ENCODE results near the gene COMMD6.

The COMMD6 gene

DNA sequence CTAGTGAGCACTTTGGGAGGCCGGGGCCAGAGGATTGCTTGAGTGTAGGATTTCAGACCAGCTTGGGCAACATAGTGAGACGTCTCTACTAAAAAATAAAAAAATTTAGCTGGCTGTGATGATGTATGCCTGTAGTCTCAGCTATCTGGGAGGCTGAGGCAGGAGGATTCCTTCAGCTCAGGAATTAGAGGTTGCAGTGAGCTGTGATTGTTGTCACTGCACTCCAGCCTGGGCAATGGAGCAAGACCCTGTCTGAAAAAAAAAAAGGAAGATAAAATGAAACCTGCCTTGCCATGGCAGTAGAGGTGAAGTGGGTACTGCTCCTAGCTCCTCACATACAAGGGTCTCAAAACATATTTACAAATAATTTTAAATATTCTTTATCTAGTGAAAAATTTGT is 19.3 kb upstream of the COMMD6 start:
- Histone ChIP-seq H3K27me3 (ENCODE audit: control insufficient read depth in 3 of 3, insufficient read depth in 3 of 3, low read depth in 1 of 3, low read length in 3 of 3) (no peaks in the 10 kb centered on the region), H3K9me3 (replicated peaks in 1 of 2; ENCODE audit: control insufficient read depth in 2 of 2, insufficient read depth in 1 of 2, low read depth in 1 of 2, low read length in 2 of 2) (no peaks in the 10 kb centered on the region), H3K14ac (ENCODE audit: low read length) (no peak overlapping the region), H3K79me1 (ENCODE audit: low read depth, low read length) (no peaks in the 10 kb centered on the region), H3K18ac (ENCODE audit: low read length) (no peak overlapping the region), H3K9ac (ENCODE audit: low read depth, low read length, poor library complexity) (no peak overlapping the region), H2BK120ac (ENCODE audit: low read depth, low read length) (no peak overlapping the region), H2BK15ac (ENCODE audit: low read length) (no peak overlapping the region), H3K23ac (ENCODE audit: low read depth, low read length, poor library complexity) (no peak overlapping the region), H3K4me3 (ENCODE audit: low read length in 2 of 2) (no peak overlapping the region), H4K91ac (ENCODE audit: low read depth, low read length, poor library complexity) (no peak overlapping the region), H3K4me2 (ENCODE audit: insufficient read depth, low read length, poor library complexity, severe bottlenecking) (no peak overlapping the region), H2BK5ac (ENCODE audit: low read length) (no peak overlapping the region), H2AK5ac (ENCODE audit: low read depth, low read length) (no peak overlapping the region), H3K4me1 (ENCODE audit: control insufficient read depth in 2 of 2, insufficient read depth in 1 of 2, low read depth in 1 of 2, low read length in 2 of 2) (no peaks in the 10 kb centered on the region), H3K36me3 (replicated peaks in 1 of 2; ENCODE audit: control insufficient read depth in 2 of 2, insufficient read depth in 2 of 2, low read length in 2 of 2) (peaks cover 4 to 27% of the 10 kb centered on the region in 2 donors), H3K4ac (ENCODE audit: low read length) (peak overlapping the region; percentile 66), H3K27ac (replicated peaks; ENCODE audit: low read length) (no peak overlapping the region), H4K8ac (ENCODE audit: low read depth, low read length) (no peak overlapping the region), H2BK12ac (ENCODE audit: low read length) (no peak overlapping the region), H2AFZ (ENCODE audit: low read length) (no peak overlapping the region)
- no CpG with 5 or more reads among the region's 2 CpGs for WGBS, 2 donors (ENCODE audit: extremely low coverage in 2 of 2, insufficient read length in 2 of 2, insufficient replicate concordance in 1 of 2)
- no peak for DNase-seq (ENCODE audit: low spot score)

DNA sequence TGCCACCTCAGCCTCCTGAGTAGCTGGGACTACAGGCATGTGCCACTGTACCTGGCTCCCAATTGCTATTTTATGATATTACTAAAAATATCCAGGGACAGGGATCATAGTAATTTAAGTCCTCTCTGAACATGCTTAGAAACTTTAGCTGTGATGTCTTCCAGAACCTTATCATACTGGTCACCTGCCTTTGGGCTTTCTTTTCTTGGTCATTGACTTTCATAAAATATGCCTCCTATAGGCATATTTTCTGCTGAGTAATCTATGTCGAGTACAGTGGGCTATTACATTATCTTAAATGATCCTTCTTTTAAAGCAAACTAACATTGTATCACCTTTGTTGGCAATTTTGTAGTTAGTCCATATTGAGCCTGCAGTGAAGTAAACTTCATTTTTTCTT is 18.2 kb upstream of the COMMD6 start:
- H4K8ac ChIP-seq (ENCODE audit: low read depth, low read length) = no peak overlapping the region
- no peak overlapping the region for H3K4ac ChIP-seq (ENCODE audit: low read length)
- H2BK5ac ChIP-seq (ENCODE audit: low read length) = no peak overlapping the region
- H3K9me3 ChIP-seq (replicated peaks in 1 of 2; ENCODE audit: control insufficient read depth in 2 of 2, insufficient read depth in 1 of 2, low read depth in 1 of 2, low read length in 2 of 2) = no peaks in the 10 kb centered on the region
- H3K4me2 ChIP-seq (ENCODE audit: insufficient read depth, low read length, poor library complexity, severe bottlenecking) = no peak overlapping the region
- no peak overlapping the region for H2BK12ac ChIP-seq (ENCODE audit: low read length)
- no peak overlapping the region for H3K9ac ChIP-seq (ENCODE audit: low read depth, low read length, poor library complexity)
- no peak for DNase-seq (ENCODE audit: low spot score)
- H3K23ac ChIP-seq (ENCODE audit: low read depth, low read length, poor library complexity) = no peak overlapping the region
- no peak overlapping the region for H3K4me3 ChIP-seq (ENCODE audit: low read length in 2 of 2)
- no peak overlapping the region for H3K14ac ChIP-seq (ENCODE audit: low read length)
- H3K27me3 ChIP-seq (ENCODE audit: control insufficient read depth in 3 of 3, insufficient read depth in 3 of 3, low read depth in 1 of 3, low read length in 3 of 3) = no peaks in the 10 kb centered on the region
- no peak overlapping the region for H4K91ac ChIP-seq (ENCODE audit: low read depth, low read length, poor library complexity)
- peaks cover 3 to 26% of the 10 kb centered on the region in 2 donors for H3K36me3 ChIP-seq (replicated peaks in 1 of 2; ENCODE audit: control insufficient read depth in 2 of 2, insufficient read depth in 2 of 2, low read length in 2 of 2)
- H3K27ac ChIP-seq (replicated peaks; ENCODE audit: low read length) = no peak overlapping the region
- H3K4me1 ChIP-seq (ENCODE audit: control insufficient read depth in 2 of 2, insufficient read depth in 1 of 2, low read depth in 1 of 2, low read length in 2 of 2) = no peaks in the 10 kb centered on the region
- no peaks in the 10 kb centered on the region for H3K79me1 ChIP-seq (ENCODE audit: low read depth, low read length)
- H2AFZ ChIP-seq (ENCODE audit: low read length) = no peak overlapping the region
- no CpG with 5 or more reads among the region's 1 CpG for WGBS, 2 donors (ENCODE audit: extremely low coverage in 2 of 2, insufficient read length in 2 of 2, insufficient replicate concordance in 1 of 2)
- no peak overlapping the region for H3K18ac ChIP-seq (ENCODE audit: low read length)
- H2BK15ac ChIP-seq (ENCODE audit: low read length) = no peak overlapping the region
- no peak overlapping the region for H2BK120ac ChIP-seq (ENCODE audit: low read depth, low read length)
- no peak overlapping the region for H2AK5ac ChIP-seq (ENCODE audit: low read depth, low read length)

DNA sequence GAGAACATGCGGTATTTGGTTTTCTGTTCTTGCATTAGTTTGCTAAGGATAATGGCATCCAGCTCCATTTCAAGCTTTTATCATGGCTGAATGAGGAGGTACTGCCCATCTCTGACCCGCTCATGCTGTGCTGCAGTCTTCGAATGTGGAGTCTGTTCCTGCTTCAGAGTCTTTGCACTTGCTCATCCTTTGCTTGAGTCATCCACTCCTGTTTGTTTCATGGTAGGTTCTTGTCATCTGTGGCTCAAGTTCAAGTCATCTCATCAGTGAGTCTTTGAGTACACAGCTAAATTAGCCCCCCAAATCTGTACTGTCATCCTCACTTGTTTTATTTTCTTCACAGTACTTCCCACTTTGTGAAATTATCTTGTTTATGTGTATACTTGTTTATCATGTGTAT is 17.3 kb upstream of the COMMD6 start:
- Histone ChIP-seq H3K9ac (ENCODE audit: low read depth, low read length, poor library complexity) (no peak overlapping the region), H3K4me2 (ENCODE audit: insufficient read depth, low read length, poor library complexity, severe bottlenecking) (no peak overlapping the region), H4K8ac (ENCODE audit: low read depth, low read length) (no peak overlapping the region), H2AFZ (ENCODE audit: low read length) (no peak overlapping the region), H3K23ac (ENCODE audit: low read depth, low read length, poor library complexity) (no peak overlapping the region), H3K27ac (replicated peaks; ENCODE audit: low read length) (no peak overlapping the region), H3K79me1 (ENCODE audit: low read depth, low read length) (peaks cover 3% of the 10 kb centered on the region), H2BK15ac (ENCODE audit: low read length) (no peak overlapping the region), H3K4me3 (ENCODE audit: low read length in 2 of 2) (no peak overlapping the region), H2AK5ac (ENCODE audit: low read depth, low read length) (no peak overlapping the region), H2BK5ac (ENCODE audit: low read length) (no peak overlapping the region), H2BK120ac (ENCODE audit: low read depth, low read length) (no peak overlapping the region), H3K9me3 (replicated peaks in 1 of 2; ENCODE audit: control insufficient read depth in 2 of 2, insufficient read depth in 1 of 2, low read depth in 1 of 2, low read length in 2 of 2) (no peaks in the 10 kb centered on the region), H3K36me3 (replicated peaks in 1 of 2; ENCODE audit: control insufficient read depth in 2 of 2, insufficient read depth in 2 of 2, low read length in 2 of 2) (peaks cover 2 to 23% of the 10 kb centered on the region in 2 donors), H2BK12ac (ENCODE audit: low read length) (no peak overlapping the region), H3K4me1 (ENCODE audit: control insufficient read depth in 2 of 2, insufficient read depth in 1 of 2, low read depth in 1 of 2, low read length in 2 of 2) (no peaks in the 10 kb centered on the region), H3K27me3 (ENCODE audit: control insufficient read depth in 3 of 3, insufficient read depth in 3 of 3, low read depth in 1 of 3, low read length in 3 of 3) (no peaks in the 10 kb centered on the region), H3K14ac (ENCODE audit: low read length) (no peak overlapping the region), H4K91ac (ENCODE audit: low read depth, low read length, poor library complexity) (no peak overlapping the region), H3K18ac (ENCODE audit: low read length) (no peak overlapping the region), H3K4ac (ENCODE audit: low read length) (no peak overlapping the region)
- WGBS, 2 donors (ENCODE audit: extremely low coverage in 2 of 2, insufficient read length in 2 of 2, insufficient replicate concordance in 1 of 2) = no CpG with 5 or more reads among the region's 3 CpGs
- DNase-seq (ENCODE audit: low spot score) = no peak

DNA sequence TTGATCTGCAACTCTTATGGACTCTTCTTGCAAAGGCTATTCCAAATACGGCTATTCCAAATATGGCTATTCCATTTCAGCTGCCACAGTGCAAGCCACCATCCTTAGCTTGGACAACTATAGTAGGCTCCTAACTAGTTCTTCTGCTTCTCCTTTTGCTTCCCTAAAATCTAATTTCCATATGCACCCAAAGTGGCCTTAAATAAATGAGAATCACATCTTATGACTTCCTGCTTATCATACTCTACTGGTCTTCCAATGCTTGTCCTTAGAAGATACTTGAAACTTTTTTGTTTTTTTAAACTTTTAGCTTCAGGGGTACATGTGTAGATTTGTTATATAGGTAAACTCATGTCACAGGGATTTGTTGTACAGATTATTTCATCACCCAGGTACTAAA is 16.8 kb upstream of the COMMD6 start:
- H2AFZ ChIP-seq (ENCODE audit: low read length) = no peak overlapping the region
- no peak overlapping the region for H3K23ac ChIP-seq (ENCODE audit: low read depth, low read length, poor library complexity)
- H3K4me1 ChIP-seq (ENCODE audit: control insufficient read depth in 2 of 2, insufficient read depth in 1 of 2, low read depth in 1 of 2, low read length in 2 of 2) = no peaks in the 10 kb centered on the region
- no peaks in the 10 kb centered on the region for H3K27me3 ChIP-seq (ENCODE audit: control insufficient read depth in 3 of 3, insufficient read depth in 3 of 3, low read depth in 1 of 3, low read length in 3 of 3)
- H3K4ac ChIP-seq (ENCODE audit: low read length) = no peak overlapping the region
- no peak overlapping the region for H2BK120ac ChIP-seq (ENCODE audit: low read depth, low read length)
- H4K91ac ChIP-seq (ENCODE audit: low read depth, low read length, poor library complexity) = no peak overlapping the region
- no peak overlapping the region for H2BK12ac ChIP-seq (ENCODE audit: low read length)
- no peak overlapping the region for H3K27ac ChIP-seq (replicated peaks; ENCODE audit: low read length)
- no peak overlapping the region for H3K14ac ChIP-seq (ENCODE audit: low read length)
- no peak overlapping the region for H2BK5ac ChIP-seq (ENCODE audit: low read length)
- H3K36me3 ChIP-seq (replicated peaks in 1 of 2; ENCODE audit: control insufficient read depth in 2 of 2, insufficient read depth in 2 of 2, low read length in 2 of 2) = peaks cover 2 to 23% of the 10 kb centered on the region in 2 donors
- no peak for DNase-seq (ENCODE audit: low spot score)
- H3K4me3 ChIP-seq (ENCODE audit: low read length in 2 of 2) = no peak overlapping the region
- H3K9ac ChIP-seq (ENCODE audit: low read depth, low read length, poor library complexity) = no peak overlapping the region
- no peaks in the 10 kb centered on the region for H3K9me3 ChIP-seq (replicated peaks in 1 of 2; ENCODE audit: control insufficient read depth in 2 of 2, insufficient read depth in 1 of 2, low read depth in 1 of 2, low read length in 2 of 2)
- H2BK15ac ChIP-seq (ENCODE audit: low read length) = no peak overlapping the region
- H3K4me2 ChIP-seq (ENCODE audit: insufficient read depth, low read length, poor library complexity, severe bottlenecking) = no peak overlapping the region
- H4K8ac ChIP-seq (ENCODE audit: low read depth, low read length) = no peak overlapping the region
- no CpG with 5 or more reads among the region's 1 CpG for WGBS, 2 donors (ENCODE audit: extremely low coverage in 2 of 2, insufficient read length in 2 of 2, insufficient replicate concordance in 1 of 2)
- H3K18ac ChIP-seq (ENCODE audit: low read length) = no peak overlapping the region
- H2AK5ac ChIP-seq (ENCODE audit: low read depth, low read length) = no peak overlapping the region
- H3K79me1 ChIP-seq (ENCODE audit: low read depth, low read length) = peaks cover 3% of the 10 kb centered on the region

Measured in neuronal stem cell (in vitro differentiated cells).